GM23248 (cell line): ENCODE measurements around the gene GATAD2B. TPM values are rescaled to one million over a fixed set of nuclear protein-coding genes. Genes with fewer than 3 reads are reported as not detected.

ENCODE experiments used
- DNase-seq: peaks from one replicate; pipeline ENCODE4 v3.0.0-alpha.2; 2015
- H2AFZ ChIP-seq: fragments of 200-600 bp; sonication (generic); 2 replicates; pipeline ENCODE4 v1.6.1; 2016; ENCODE audit warnings: antibody characterized with exemption
- H3F3A ChIP-seq: fragments of 200-600 bp; sonication (generic); 2 replicates; pipeline ENCODE4 v1.6.1; 2016; ENCODE audit warnings: mild to moderate bottlenecking, antibody characterized with exemption, mixed run types; ENCODE audit not compliant: insufficient read depth
- H3K27ac ChIP-seq: fragments of 200-600 bp; sonication (generic); 2 replicates; pipeline ENCODE4 v1.5.1; 2016; ENCODE audit warnings: mild to moderate bottlenecking
- H3K27me3 ChIP-seq: fragments of 200-600 bp; sonication (generic); replicated peaks from 2 replicates; pipeline ENCODE4 v1.6.1; 2016; ENCODE audit warnings: mild to moderate bottlenecking; ENCODE audit not compliant: insufficient read depth
- H3K36me3 ChIP-seq: fragments of 200-600 bp; sonication (generic); 2 replicates; pipeline ENCODE4 v1.6.1; 2016; ENCODE audit warnings: low read depth, mild to moderate bottlenecking
- H3K4me1 ChIP-seq: fragments of 200-600 bp; sonication (generic); 2 replicates; pipeline ENCODE4 v1.6.1; 2016; ENCODE audit warnings: mild to moderate bottlenecking; ENCODE audit not compliant: insufficient read depth
- H3K4me2 ChIP-seq: fragments of 200-600 bp; sonication (generic); one replicate; pipeline ENCODE4 v1.6.1; 2016; ENCODE audit warnings: mild to moderate bottlenecking; ENCODE audit not compliant: unreplicated experiment
- H3K4me3 ChIP-seq: fragments of 200-600 bp; sonication (generic); 2 replicates; pipeline ENCODE4 v1.5.1; 2016; ENCODE audit warnings: mild to moderate bottlenecking
- H3K79me2 ChIP-seq: fragments of 200-600 bp; sonication (generic); 2 replicates; pipeline ENCODE4 v1.6.1; 2016; ENCODE audit warnings: mild to moderate bottlenecking; ENCODE audit not compliant: insufficient read depth
- H3K9ac ChIP-seq: fragments of 200-600 bp; sonication (generic); 2 replicates; pipeline ENCODE4 v1.6.1; 2016; ENCODE audit warnings: mild to moderate bottlenecking
- H3K9me2 ChIP-seq: fragments of 200-600 bp; sonication (generic); 2 replicates; pipeline ENCODE4 v1.6.1; 2016; ENCODE audit warnings: mixed run types, mild to moderate bottlenecking, moderate library complexity; ENCODE audit not compliant: insufficient read depth
- H3K9me3 ChIP-seq: fragments of 200-600 bp; sonication (generic); one replicate; pipeline ENCODE4 v1.6.1; 2017; ENCODE audit warnings: low read depth
- H4K20me1 ChIP-seq: fragments of 200-600 bp; sonication (generic); 2 replicates; pipeline ENCODE4 v1.6.0; 2016; ENCODE audit not compliant: insufficient read depth
- EZH2 ChIP-seq: fragments of 200-600 bp; sonication (generic); IDR thresholded peaks from 2 replicates; pipeline ENCODE4 v1.6.1; 2018; ENCODE audit warnings: antibody characterized with exemption, mild to moderate bottlenecking; ENCODE audit not compliant: insufficient read depth, poor library complexity, severe bottlenecking
- EZH2phosphoT487 ChIP-seq: fragments of 200-600 bp; sonication (generic); IDR thresholded peaks from 2 replicates; pipeline ENCODE4 v1.6.1; 2018; ENCODE audit warnings: antibody characterized with exemption, moderate library complexity, mild to moderate bottlenecking, low read depth; ENCODE audit not compliant: insufficient read depth
- WGBS, 2 experiments: methylation state at CpG; one replicate each; pipeline ENCODE4 v1.1.6; 2015 to 2017; ENCODE audit warnings: low lambda C conversion rate in 2 of 2, low coverage in 1 of 2; ENCODE audit errors: missing lambda C conversion rate in 2 of 2; 5-methylcytosine and 5-hydroxymethylcytosine counted together
- in situ Hi-C: fragments of 300-500 bp; cut with MboI; formaldehyde crosslinking; loops from 2 replicates; pipeline ENCODE4 v1.15.0; 2020
- polyA plus RNA-seq: library from polyadenylated mRNA; unstranded; fragments of >200 nt; fragmentation: Nextera tagmentation; extraction: Ambion mirVana; gene quantifications from 2 replicates; pipeline ENCODE4 v1.2.1, GENCODE V29; 2016
- total RNA-seq: library from RNA; depleted of rRNA; stranded (reverse); fragments of >200 nt; shearing (Covaris generic); gene quantifications from 2 replicates; pipeline ENCODE4 v1.2.3, GENCODE V29; 2014

Gene GATAD2B
- total and polyA plus RNA-seq, 2 experiments from 2014 or later, result 3.3 to 3.9 TPM

DNA sequence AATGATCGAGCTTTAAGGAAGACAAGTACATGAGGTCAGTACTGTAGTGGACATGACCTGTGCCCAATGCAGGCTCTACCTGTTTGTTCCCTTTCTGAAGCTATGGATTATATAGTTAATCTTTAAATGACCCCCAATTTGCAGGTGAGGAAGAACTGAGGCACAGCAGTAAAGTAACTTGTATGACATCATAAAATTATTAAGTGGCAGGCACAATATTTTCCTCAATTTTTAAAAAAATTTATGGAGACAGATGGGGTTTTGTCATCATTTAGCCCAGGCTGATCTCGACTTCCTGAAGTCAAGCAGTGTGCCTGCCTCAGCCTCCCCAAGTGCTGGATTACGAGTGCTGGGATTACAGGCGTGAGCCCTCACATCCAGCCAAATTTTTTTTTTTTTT is 3.6 kb upstream of the GATAD2B start:
- in situ Hi-C loops, result no loop called here

GRCh38 chr1:153922076-153922971 is 448 bp downstream of the GATAD2B start:
- H3K4me2 ChIP-seq, result peak overlapping the region; percentile 88
- H3K4me3 ChIP-seq, result peak overlapping the region; percentile 96
- H3K4me1 ChIP-seq, result peaks cover 30% of the 10 kb centered on the region
- H3K9me2 ChIP-seq, result no peaks in the 10 kb centered on the region
- in situ Hi-C loops, result no loop called here
- no peaks in the 10 kb centered on the region for H3K9me3 ChIP-seq
- peak overlapping the region; percentile 84 for H3K9ac ChIP-seq
- H3K36me3 ChIP-seq, result no peaks in the 10 kb centered on the region
- H3K79me2 ChIP-seq, result peaks cover 49% of the 10 kb centered on the region
- DNase-seq, result peak; percentile 58
- 1 to 2% methylated on average over 12 to 82 of the region's 86 CpGs for WGBS, 2 experiments
- H3K27me3 ChIP-seq, result no peaks in the 10 kb centered on the region
- TF ChIP-seq EZH2, result no peak
- TF ChIP-seq EZH2phosphoT487, result no peak
- peak overlapping the region; percentile 44 for H2AFZ ChIP-seq
- peaks cover 41% of the 10 kb centered on the region for H3F3A ChIP-seq
- peak overlapping the region; percentile 65 for H3K27ac ChIP-seq
- peaks cover 23% of the 10 kb centered on the region for H4K20me1 ChIP-seq

More for the DNA sequence above, 3.6 kb upstream of the GATAD2B start:
- TF ChIP-seq EZH2phosphoT487, result no peak
- TF ChIP-seq EZH2, result no peak
- Histone ChIP-seq H4K20me1 (peaks cover 1% of the 10 kb centered on the region; the same call in 1 of the 2 replicates), H3K27ac (no peak overlapping the region), H3K79me2 (peaks cover 9% of the 10 kb centered on the region), H2AFZ (no peak overlapping the region), H3K9ac (no peak overlapping the region), H3K36me3 (no peaks in the 10 kb centered on the region), H3F3A (peaks cover 33% of the 10 kb centered on the region), H3K9me3 (no peaks in the 10 kb centered on the region), H3K27me3 (no peaks in the 10 kb centered on the region), H3K4me3 (no peak overlapping the region), H3K4me1 (peaks cover 18% of the 10 kb centered on the region), H3K4me2 (no peak overlapping the region), H3K9me2 (no peaks in the 10 kb centered on the region)
- 73 to 75% methylated on average over 4 of the region's 4 CpGs for WGBS, 2 experiments
- no peak for DNase-seq

GRCh38 chr1:153921803-153922075 is 1.0 kb downstream of the GATAD2B start:
- Histone ChIP-seq H3K4me2 (peak overlapping the region; percentile 88), H3K4me3 (peak overlapping the region; percentile 96), H2AFZ (peak overlapping the region; percentile 44), H3K27me3 (no peaks in the 10 kb centered on the region), H3K9ac (peak overlapping the region; percentile 84), H3K4me1 (peaks cover 30% of the 10 kb centered on the region), H3K79me2 (peaks cover 55% of the 10 kb centered on the region), H4K20me1 (peaks cover 23% of the 10 kb centered on the region), H3K9me3 (no peaks in the 10 kb centered on the region), H3K36me3 (no peaks in the 10 kb centered on the region), H3K27ac (peak overlapping the region; percentile 65), H3F3A (peaks cover 41% of the 10 kb centered on the region), H3K9me2 (no peaks in the 10 kb centered on the region)
- 1 to 3% methylated on average over 10 of the region's 10 CpGs for WGBS, 2 experiments
- no peak for DNase-seq
- no peak for TF ChIP-seq EZH2phosphoT487
- TF ChIP-seq EZH2, result no peak
- in situ Hi-C loops, result no loop called here

DNA sequence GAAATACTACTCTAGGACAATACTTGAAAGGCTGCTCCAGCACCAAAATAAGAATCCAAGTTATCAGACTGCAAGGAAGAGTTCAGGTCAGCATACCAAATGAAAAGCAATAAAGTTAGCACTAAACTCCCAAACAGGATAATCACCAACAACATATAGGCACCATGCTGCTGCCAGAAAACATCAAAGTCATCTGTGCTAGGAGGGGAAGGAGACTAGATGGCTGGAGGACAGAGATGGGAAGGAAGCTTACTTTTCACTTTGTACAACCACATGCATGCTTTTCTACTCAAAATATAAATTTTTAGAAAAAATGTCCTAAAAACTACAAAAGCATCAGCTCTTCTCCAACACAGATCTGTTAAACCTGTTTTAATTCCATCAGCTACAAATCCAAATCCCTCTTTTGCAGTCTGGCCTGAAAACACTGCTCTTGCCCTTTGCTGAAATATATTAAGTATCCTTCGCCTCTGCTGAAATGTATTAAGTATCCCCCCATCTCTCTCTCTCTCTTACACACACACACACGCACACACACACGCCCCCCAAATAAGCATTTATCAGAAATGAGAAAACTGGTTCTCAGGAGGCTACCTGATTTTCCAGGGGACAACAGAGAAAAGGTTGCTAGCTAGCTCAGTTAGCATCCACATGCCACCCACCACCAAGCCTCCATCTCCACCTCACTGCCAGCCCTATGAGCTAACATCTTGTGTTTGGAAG is 1.5 kb downstream of the GATAD2B start:
- Histone ChIP-seq H3K9me2 (no peaks in the 10 kb centered on the region), H3K4me3 (peak overlapping the region; percentile 96), H3K27me3 (no peaks in the 10 kb centered on the region), H3F3A (peaks cover 41% of the 10 kb centered on the region), H3K4me2 (peak overlapping the region; percentile 88), H3K4me1 (peaks cover 30% of the 10 kb centered on the region), H4K20me1 (peaks cover 23% of the 10 kb centered on the region), H3K79me2 (peaks cover 60% of the 10 kb centered on the region), H3K9ac (peak overlapping the region; percentile 84), H3K36me3 (no peaks in the 10 kb centered on the region), H3K9me3 (no peaks in the 10 kb centered on the region), H3K27ac (no peak overlapping the region), H2AFZ (no peak overlapping the region)
- in situ Hi-C loops, result no loop called here
- DNase-seq, result peak; percentile 16
- TF ChIP-seq EZH2phosphoT487 (no peak), EZH2 (no peak)
- 6 to 15% methylated on average over 3 of the region's 3 CpGs for WGBS, 2 experiments
